OCI-LY3 (cell line): ENCODE measurements around the gene MYH9.

Experiments used
- H2AFZ ChIP-seq: fragments of 200-600, 300-600 bp; shearing (Covaris generic); 2 replicates; pipeline ENCODE4 v1.6.0; 2014; ENCODE audit warnings: antibody characterized with exemption, low read depth, low read length
- H3K27ac ChIP-seq: fragments of 200-600, 300-600 bp; sonication (generic); 2 replicates; pipeline ENCODE4 v1.5.1; 2014; ENCODE audit warnings: mild to moderate bottlenecking, low read length, moderate library complexity, mixed read lengths
- H3K27me3 ChIP-seq: fragments of 200-600, 300-600 bp; sonication (generic); 2 replicates; pipeline ENCODE4 v1.6.1; 2014; ENCODE audit warnings: low read depth, low read length, mixed read lengths
- H3K36me3 ChIP-seq: fragments of 200-600, 300-600 bp; sonication (generic); replicated peaks from 2 replicates; pipeline ENCODE3; 2014; ENCODE audit warnings: low read depth, low read length, mixed read lengths
- H3K4me1 ChIP-seq: fragments of 300-600, 200-600 bp; sonication (generic); 2 replicates; pipeline ENCODE4 v1.6.1; 2014; ENCODE audit warnings: low read length, mixed read lengths
- H3K4me2 ChIP-seq: fragments of 200-600, 300-600 bp; sonication (generic); 2 replicates; pipeline ENCODE4 v1.6.1; 2014; ENCODE audit warnings: low read length, mixed read lengths
- H3K4me3 ChIP-seq: fragments of 300-600, 200-600 bp; sonication (generic); 2 replicates; pipeline ENCODE4 v1.5.1; 2014; ENCODE audit warnings: antibody characterized with exemption, mild to moderate bottlenecking, low read length, moderate library complexity
- H3K79me2 ChIP-seq: fragments of 300-600, 200-600 bp; shearing (Covaris generic); 2 replicates; pipeline ENCODE4 v1.6.1; 2014; ENCODE audit warnings: mild to moderate bottlenecking, low read length, mixed read lengths
- H3K9ac ChIP-seq: fragments of 300-600, 200-600 bp; shearing (Covaris generic); 2 replicates; pipeline ENCODE4 v1.6.0; 2014; ENCODE audit warnings: mild to moderate bottlenecking, low read length, moderate library complexity
- H3K9me3 ChIP-seq: fragments of 200-600, 300-600 bp; shearing (Covaris generic); 2 replicates; pipeline ENCODE4 v1.6.1; 2014; ENCODE audit warnings: low read length, mixed read lengths; ENCODE audit not compliant: insufficient read depth
- H4K20me1 ChIP-seq: fragments of 200-600, 300-600 bp; sonication (generic); 2 replicates; pipeline ENCODE4 v1.6.1; 2016; ENCODE audit warnings: low read length, mixed read lengths; ENCODE audit not compliant: insufficient read depth
- CTCF ChIP-seq: fragments of 200-600, 300-600 bp; sonication (generic); IDR thresholded peaks from 2 replicates; pipeline ENCODE4 v1.5.1; 2014; ENCODE audit warnings: antibody characterized with exemption, low read length, low read depth
- EZH2phosphoT487 ChIP-seq: fragments of 200-600 bp; shearing (Covaris generic); IDR thresholded peaks from 2 replicates; pipeline ENCODE4 v1.6.1; 2018; ENCODE audit warnings: antibody characterized with exemption, mixed run types, low read depth

MYH9 gene

GRCh38 chr22:36368359-36368983 lies 19.3 kb downstream of the MYH9 start:
- Histone ChIP-seq H3K79me2 (peaks cover 100% of the 10 kb centered on the region), H3K4me3 (no peak overlapping the region), H3K27me3 (no peaks in the 10 kb centered on the region), H3K9me3 (no peaks in the 10 kb centered on the region), H3K27ac (no peak overlapping the region), H2AFZ (no peak overlapping the region), H3K4me2 (no peak overlapping the region), H3K4me1 (peaks cover 66% of the 10 kb centered on the region), H3K36me3 (peaks cover 30% of the 10 kb centered on the region), H4K20me1 (peaks cover 92% of the 10 kb centered on the region), H3K9ac (no peak overlapping the region)
- TF ChIP-seq EZH2phosphoT487: no peak
- TF ChIP-seq CTCF: no peak

- no peaks in the 10 kb centered on the region for H3K9me3 ChIP-seq
- peaks cover 23% of the 10 kb centered on the region for H3K36me3 ChIP-seq
- H3K79me2 ChIP-seq: peaks cover 100% of the 10 kb centered on the region
- H3K4me3 ChIP-seq: no peak overlapping the region
- no peaks in the 10 kb centered on the region for H3K27me3 ChIP-seq
- no peak overlapping the region for H3K9ac ChIP-seq
- H3K4me2 ChIP-seq: no peak overlapping the region
- peaks cover 92% of the 10 kb centered on the region for H4K20me1 ChIP-seq
- no peak overlapping the region for H3K27ac ChIP-seq
- TF ChIP-seq EZH2phosphoT487 (no peak), CTCF (no peak)
- H3K4me1 ChIP-seq: peaks cover 76% of the 10 kb centered on the region
- H2AFZ ChIP-seq: no peak overlapping the region
Observed at GRCh38 chr22:36367479-36367878, 20.3 kb downstream of the MYH9 start.

GRCh38 chr22:36367066-36367465 lies 20.7 kb downstream of the MYH9 start:
- Histone ChIP-seq H3K4me2 (no peak overlapping the region), H2AFZ (no peak overlapping the region), H3K36me3 (peaks cover 21% of the 10 kb centered on the region), H3K9me3 (no peaks in the 10 kb centered on the region), H3K79me2 (peaks cover 100% of the 10 kb centered on the region), H3K4me1 (peaks cover 80% of the 10 kb centered on the region), H3K27ac (no peak overlapping the region), H3K4me3 (no peak overlapping the region), H3K27me3 (no peaks in the 10 kb centered on the region), H3K9ac (no peak overlapping the region), H4K20me1 (peaks cover 92% of the 10 kb centered on the region)
- TF ChIP-seq EZH2phosphoT487 (no peak), CTCF (no peak)

- Histone ChIP-seq H2AFZ (no peak overlapping the region), H3K9me3 (no peaks in the 10 kb centered on the region), H3K4me2 (peak overlapping the region; percentile 6; the same call in 1 of the 2 replicates)
Observed at GRCh38 chr22:36366291-36366708, 21.5 kb downstream of the MYH9 start.

More at GRCh38 chr22:36366291-36366708, 21.5 kb downstream of the MYH9 start:
- Histone ChIP-seq H3K27ac (peak overlapping the region; percentile 6; the same call in 1 of the 2 replicates), H3K9ac (no peak overlapping the region), H3K79me2 (peaks cover 100% of the 10 kb centered on the region), H3K4me3 (no peak overlapping the region), H4K20me1 (peaks cover 90% of the 10 kb centered on the region), H3K4me1 (peaks cover 85% of the 10 kb centered on the region), H3K36me3 (peaks cover 18% of the 10 kb centered on the region), H3K27me3 (no peaks in the 10 kb centered on the region)
- TF ChIP-seq EZH2phosphoT487 (no peak), CTCF (no peak)
